ENCODE results near the gene SRRM4. TPM values are rescaled to one million over a fixed set of nuclear protein-coding genes. Genes with fewer than 3 reads are reported as not detected.

The SRRM4 gene
- total RNA-seq, 1 donor from 2014 or later, result not detected

- no peak for DNase-seq (ENCODE audit: low read depth in 2 of 2)
These were observed 178.5 kb downstream of the SRRM4 start for GRCh38 chr12:119159844-119160243.

- no peak for DNase-seq (ENCODE audit: low read depth in 2 of 2)
These were observed 186.6 kb downstream of the SRRM4 start for GRCh38 chr12:119167902-119168301.

- DNase-seq (ENCODE audit: low read depth in 2 of 2), result no peak
These were observed 187.4 kb downstream of the SRRM4 start for GRCh38 chr12:119168721-119169120.

- no peak for DNase-seq (ENCODE audit: low read depth in 2 of 2)
These were observed 187.8 kb downstream of the SRRM4 start for GRCh38 chr12:119169150-119169549.

- DNase-seq (ENCODE audit: low read depth in 2 of 2), result no peak
These were observed 189.9 kb downstream of the SRRM4 start for GRCh38 chr12:119171291-119171690.

- no peak for DNase-seq (ENCODE audit: low read depth in 2 of 2)
These were observed 190.5 kb downstream of the SRRM4 start for GRCh38 chr12:119171691-119172425.

- no peak for DNase-seq (ENCODE audit: low read depth in 2 of 2)
These were observed 193.7 kb downstream of the SRRM4 start for GRCh38 chr12:119175081-119175480.

GRCh38 chr12:119176267-119177055 is 195.1 kb downstream of the SRRM4 start:
- peak; percentile 85 to 90 for DNase-seq (ENCODE audit: low read depth in 2 of 2)

GRCh38 chr12:119177056-119177325 is 195.7 kb downstream of the SRRM4 start:
- no peak for DNase-seq (ENCODE audit: low read depth in 2 of 2)

- no peak for DNase-seq (ENCODE audit: low read depth in 2 of 2)
These were observed 196.5 kb downstream of the SRRM4 start for GRCh38 chr12:119177724-119178380.

- peak; percentile 44 to 77 for DNase-seq (ENCODE audit: low read depth in 2 of 2)
These were observed 197.4 kb downstream of the SRRM4 start, which contains the start of gene HSPB8 for GRCh38 chr12:119178544-119179334. Gene HSPB8, plus strand, starts transcription at chr12:119178931. Its CDS starts 382 bp downstream, at chr12:119179313.

- peak; percentile 17 to 57 for DNase-seq (ENCODE audit: low read depth in 2 of 2)
These were observed 198.1 kb downstream of the SRRM4 start for GRCh38 chr12:119179335-119180021.

- peak; percentile 61 to 72 for DNase-seq (ENCODE audit: low read depth in 2 of 2)
These were observed 199.2 kb downstream of the SRRM4 start for GRCh38 chr12:119180380-119181040.

- DNase-seq (ENCODE audit: low read depth in 2 of 2), result no peak
These were observed 199.9 kb downstream of the SRRM4 start for GRCh38 chr12:119181202-119181601.

- DNase-seq (ENCODE audit: low read depth in 2 of 2), result no peak
These were observed 200.6 kb downstream of the SRRM4 start for GRCh38 chr12:119181944-119182343.

GRCh38 chr12:119182701-119183493 is 201.6 kb downstream of the SRRM4 start:
- peak in 1 of 2 donors; percentile 20 for DNase-seq (ENCODE audit: low read depth in 2 of 2)

GRCh38 chr12:119183942-119184695 is 202.8 kb downstream of the SRRM4 start:
- DNase-seq (ENCODE audit: low read depth in 2 of 2), result no peak

- no peak for DNase-seq (ENCODE audit: low read depth in 2 of 2)
These were observed 213.9 kb downstream of the SRRM4 start for GRCh38 chr12:119195256-119195655.

GRCh38 chr12:119198440-119198839 is 217.1 kb downstream of the SRRM4 start:
- DNase-seq (ENCODE audit: low read depth in 2 of 2), result no peak

Measured in lung microvascular endothelial cell (primary cell).